Skin epidermis (tissue), 12 donors: ENCODE measurements around the gene NOX5.
A peak's percentile ranks its signal among the peaks of the same experiment; 100 is the strongest.

Source experiments
- H3K27ac ChIP-seq, 21 experiments: fragments of 200-600 bp; sonication (generic) in 11 of 21; one replicate each; pipeline ENCODE4 v1.5.0; 2020; ENCODE audit warnings: mild to moderate bottlenecking in 3 of 21, inconsistent platforms in 2 of 21, moderate library complexity in 2 of 21
- H3K4me3 ChIP-seq, 7 experiments: fragments of 200-600 bp; sonication (generic) in 2 of 7; one replicate each; pipeline ENCODE4 v1.5.0; 2020; ENCODE audit warnings: inconsistent platforms in 2 of 7, mild to moderate bottlenecking in 2 of 7, moderate library complexity in 1 of 7

The NOX5 gene

DNA sequence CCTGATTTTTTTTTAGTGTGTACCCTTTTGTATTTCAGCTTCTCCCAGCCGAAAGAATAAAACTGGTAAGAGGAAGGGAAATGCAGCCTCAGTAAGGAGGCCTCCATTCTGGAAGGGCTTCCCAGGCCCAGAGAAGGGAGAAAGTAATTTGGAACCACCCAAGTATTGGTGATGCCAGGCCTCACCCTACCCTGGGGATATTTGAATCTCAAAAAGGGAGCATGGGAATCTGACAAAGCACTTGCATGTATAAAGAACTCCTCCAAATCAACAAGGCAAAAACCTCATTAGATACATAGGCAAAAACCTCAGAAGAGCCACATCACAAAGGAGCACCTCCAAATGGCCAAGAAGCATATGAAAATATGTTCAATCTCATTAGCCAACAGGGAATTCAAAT lies 77.2 kb downstream of the NOX5 start:
- H3K4me3 ChIP-seq = no peak overlapping the region
- H3K27ac ChIP-seq = no peak overlapping the region

DNA sequence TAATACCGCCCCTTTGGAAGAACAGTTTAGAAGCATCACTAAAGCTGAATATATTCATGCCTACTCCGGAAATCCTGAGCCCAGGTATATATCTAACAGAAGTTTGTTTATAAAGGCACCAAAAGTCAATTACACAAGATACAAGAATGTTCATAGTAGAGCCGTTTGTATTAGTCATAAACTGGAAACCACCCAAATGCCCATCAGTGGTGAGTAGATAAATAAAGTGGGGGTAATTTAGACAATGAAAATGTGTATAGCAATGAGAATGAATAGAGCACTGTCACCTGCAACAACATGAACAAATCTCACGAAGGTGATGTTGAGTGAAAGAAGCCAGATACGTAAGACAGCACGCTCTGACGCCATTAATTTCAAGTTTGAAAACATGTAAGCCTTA lies 77.7 kb downstream of the NOX5 start:
- Histone ChIP-seq H3K27ac (no peak overlapping the region), H3K4me3 (no peak overlapping the region)

DNA sequence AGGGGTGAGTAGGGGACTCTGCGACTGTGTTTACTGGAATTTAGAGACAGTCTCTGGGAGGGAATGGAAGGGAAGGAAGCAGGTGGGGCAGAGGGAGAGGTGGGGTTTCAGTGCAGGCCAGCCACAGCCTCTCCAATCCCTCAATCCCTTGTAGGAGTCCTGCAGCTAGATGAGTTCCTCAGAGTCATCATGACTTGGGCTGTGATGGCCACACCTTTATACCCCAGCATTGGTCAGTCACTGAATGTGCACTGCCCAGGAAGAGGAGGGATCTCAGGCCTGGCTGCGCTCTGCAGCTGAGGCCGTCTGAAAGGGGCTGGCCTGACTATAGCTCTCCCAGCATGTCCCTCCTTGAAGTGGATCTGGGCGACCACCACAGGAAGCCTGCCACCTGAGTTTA lies 78.6 kb downstream of the NOX5 start:
- H3K4me3 ChIP-seq = no peak overlapping the region
- no peak overlapping the region for H3K27ac ChIP-seq

DNA sequence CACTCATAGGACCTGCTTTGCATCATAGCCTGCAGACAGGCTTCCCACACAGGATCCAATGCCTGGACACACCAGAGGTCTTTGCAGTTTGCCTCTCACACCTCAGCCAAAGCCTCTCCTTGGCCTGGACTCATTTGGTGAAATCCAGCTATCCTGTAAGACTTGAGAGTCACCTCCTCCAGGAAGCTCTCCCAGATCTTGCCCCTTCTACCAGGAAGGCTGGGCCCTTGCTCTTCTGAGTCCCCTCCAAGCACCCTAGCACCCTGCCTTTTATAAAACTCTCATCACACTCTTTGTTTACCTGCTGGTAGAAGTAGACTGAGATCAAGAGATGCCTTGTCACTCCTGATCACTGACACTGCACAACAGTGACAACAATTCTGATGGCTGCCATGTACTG lies 79.1 kb downstream of the NOX5 start:
- Histone ChIP-seq H3K4me3 (no peak overlapping the region), H3K27ac (no peak overlapping the region)

DNA sequence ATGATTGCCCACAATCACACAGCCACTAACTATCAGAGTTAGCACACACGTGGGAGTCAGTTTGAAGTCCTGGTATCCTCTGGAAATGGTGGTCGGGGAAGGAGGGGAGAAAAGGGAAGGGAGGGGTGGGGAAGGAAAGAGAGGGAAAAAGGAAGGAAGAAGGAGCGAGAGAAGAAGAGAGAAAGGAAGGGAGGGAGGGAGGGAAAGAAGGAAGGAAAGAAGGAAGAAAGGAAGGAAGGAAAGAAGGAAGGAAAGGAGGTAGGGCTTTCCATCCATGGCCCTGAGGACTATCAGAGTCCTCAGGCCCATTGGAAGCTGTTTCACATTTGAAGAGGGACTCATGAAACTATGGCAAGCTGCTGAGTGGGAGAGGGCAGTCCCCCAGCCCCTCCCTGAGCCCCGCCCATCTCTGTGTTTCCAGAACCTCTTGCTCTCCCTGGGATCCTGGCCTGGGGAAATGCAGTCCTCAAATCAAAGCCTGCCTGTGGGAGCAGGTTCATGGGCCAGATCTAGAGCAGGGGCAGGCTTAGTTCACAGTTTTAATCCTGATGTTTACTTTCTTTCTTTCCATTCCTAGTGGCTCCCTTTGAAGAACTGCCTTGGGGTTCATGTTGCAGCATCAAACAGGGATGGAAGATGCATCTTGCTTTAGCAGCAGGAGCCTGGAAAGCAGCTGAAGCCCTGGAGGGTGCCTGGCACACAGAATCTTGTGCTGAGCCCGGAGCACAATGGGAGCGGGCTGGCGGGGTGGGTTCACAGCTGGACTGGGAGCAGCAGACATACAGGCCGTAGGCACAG lies 79.8 kb downstream of the NOX5 start:
- H3K4me3 ChIP-seq = no peak overlapping the region
- H3K27ac ChIP-seq = no peak overlapping the region

DNA sequence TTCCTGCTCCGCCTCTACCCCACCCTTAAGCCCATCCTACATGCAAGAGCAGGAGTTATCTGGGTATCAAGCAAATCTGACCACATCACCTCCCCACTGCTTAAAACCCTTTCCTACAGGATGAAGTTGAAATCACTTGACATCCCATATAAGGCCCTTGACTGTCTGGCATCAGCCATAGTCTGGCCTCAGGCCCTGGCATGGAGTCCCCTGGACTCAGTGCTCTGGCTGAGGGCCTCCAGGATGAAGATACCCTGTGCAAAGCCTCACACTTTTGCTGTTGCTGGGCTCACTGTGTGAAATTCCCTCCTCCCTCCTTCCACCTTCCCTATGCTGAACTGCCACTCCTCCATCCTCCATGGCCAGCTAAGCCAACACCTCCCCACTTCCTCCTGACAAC lies 80.8 kb downstream of the NOX5 start:
- Histone ChIP-seq H3K27ac (no peak overlapping the region), H3K4me3 (no peak overlapping the region)

DNA sequence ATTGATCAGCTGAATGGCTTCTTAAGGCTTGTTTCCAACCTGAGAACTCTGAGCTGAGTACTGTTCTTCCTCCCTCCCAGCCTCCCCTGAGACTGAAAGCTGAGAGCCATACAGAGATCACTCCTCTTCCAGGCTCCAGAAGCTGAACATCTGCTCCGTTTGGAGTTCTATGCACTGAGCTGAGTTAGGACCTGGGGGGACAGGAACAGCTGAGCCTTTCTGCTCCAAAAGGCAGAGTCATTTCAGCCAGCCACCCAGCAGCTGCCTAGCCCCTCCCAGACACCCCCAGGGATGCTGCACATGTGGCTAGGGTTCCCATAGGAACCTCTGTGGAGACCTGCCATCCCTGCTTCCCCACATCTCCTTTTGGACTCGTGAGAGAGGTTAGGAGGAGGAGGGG lies 81.7 kb downstream of the NOX5 start:
- Histone ChIP-seq H3K27ac (no peak overlapping the region), H3K4me3 (no peak overlapping the region)

DNA sequence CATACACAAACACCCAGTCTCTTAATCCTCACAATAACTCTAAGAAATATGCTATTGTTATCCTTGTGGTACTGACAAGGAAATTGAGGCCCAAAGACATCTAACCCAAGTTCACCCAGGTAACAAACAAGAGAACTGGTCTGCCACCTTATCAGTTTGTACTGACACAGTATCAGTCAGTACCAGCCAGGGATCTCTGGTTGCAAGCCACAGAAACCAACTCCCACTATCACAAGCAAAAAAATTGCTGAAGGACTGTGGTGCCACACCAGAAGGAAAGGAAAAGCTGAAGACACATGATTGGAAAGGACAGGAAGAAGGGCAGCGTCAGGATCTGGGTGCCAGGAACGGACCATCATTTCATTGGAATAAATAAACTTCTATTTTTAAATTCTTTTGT lies 82.1 kb downstream of the NOX5 start:
- Histone ChIP-seq H3K27ac (no peak overlapping the region), H3K4me3 (no peak overlapping the region)

DNA sequence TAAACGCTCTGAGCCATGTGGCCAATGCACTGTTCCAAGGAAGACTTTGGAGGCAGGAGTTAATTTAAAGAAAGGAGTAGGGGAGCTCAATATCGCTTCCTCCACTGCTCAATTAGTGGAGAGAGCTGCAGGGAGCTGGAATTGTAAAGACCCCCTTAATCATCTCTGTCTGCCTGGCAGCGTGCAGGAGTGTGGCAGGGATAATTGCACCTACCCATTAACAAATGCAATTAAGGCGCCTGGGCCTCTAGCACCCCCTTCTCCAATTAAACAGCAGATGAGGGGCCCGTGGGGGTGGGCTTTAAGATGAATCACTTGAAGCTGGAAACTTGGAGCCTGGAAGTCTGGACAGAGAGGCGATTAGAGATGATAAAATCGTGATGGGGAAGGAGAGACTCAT lies 84.3 kb downstream of the NOX5 start:
- Histone ChIP-seq H3K4me3 (no peak overlapping the region), H3K27ac (no peak overlapping the region)

DNA sequence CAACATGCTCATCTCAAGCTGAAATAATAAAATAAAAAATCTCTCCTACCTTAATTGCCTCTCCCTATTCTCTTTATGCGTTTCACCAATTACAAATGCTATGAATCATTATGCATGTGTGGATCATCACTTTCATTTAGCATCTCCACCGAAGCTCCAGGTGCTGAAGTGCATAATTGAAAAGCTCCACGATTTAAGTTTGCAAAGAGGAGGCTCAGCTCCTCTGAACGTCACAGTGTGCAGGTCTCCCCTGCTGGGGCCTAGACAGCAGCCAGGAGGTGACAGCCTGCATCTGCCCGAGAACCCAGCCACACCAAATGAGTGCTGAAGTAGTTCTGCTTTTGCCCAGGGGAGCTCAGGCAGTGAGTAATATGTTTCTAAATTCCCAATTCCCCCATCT lies 85.4 kb downstream of the NOX5 start:
- Histone ChIP-seq H3K4me3 (no peak overlapping the region), H3K27ac (no peak overlapping the region)

DNA sequence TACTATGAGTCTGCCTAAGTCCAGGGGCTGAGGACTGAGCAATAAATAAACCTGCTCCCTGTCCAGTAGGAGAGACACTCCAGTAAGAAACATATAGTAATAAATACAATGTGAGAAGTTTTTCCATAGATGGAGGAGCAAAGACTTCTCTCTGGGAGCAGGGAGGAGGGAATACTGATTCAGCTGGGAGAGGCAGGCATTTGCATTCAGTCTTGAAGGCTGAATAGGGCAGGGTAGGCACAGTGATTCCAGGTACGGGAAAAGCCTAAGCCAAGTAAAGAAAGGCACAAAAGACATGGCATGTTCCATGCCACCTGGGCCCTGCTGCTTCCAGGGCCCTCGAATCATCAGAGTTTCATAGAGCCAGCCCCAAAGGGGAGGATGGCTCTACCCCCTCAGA lies 86.3 kb downstream of the NOX5 start:
- Histone ChIP-seq H3K27ac (no peak overlapping the region), H3K4me3 (no peak overlapping the region)

DNA sequence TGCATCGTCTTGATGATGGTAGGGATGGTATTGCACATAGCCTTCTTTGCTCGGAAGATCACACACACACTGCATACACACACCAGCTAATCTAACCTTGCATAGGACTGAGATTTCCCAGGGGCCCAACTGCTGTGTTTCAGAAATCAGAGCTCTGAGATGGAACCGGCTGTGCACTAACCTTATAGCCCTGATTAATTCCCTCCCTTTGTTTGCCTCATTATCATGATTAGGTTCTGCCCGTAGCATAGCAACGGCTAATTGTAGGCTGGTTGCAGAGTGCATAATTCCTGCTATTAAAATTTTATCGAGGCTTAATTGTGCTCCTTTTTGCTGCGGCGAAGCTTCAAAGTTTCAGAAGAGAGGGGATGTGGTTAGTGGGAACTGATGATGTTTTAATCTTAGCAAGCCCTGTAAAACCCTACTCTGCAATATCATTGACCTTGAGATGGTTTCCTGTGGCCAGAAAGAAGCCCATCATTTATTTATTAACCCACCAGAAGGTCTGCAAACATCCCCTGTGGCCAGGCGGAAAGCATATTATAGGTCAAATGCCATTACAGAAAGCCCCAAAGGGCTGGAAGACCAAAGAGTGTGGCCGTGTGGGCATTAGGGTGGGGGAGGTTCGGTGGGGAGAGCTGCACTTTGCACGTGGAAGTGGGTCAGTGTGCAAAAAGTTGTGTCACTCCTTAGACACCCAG lies 89.7 kb downstream of the NOX5 start:
- no peak overlapping the region for H3K4me3 ChIP-seq

DNA sequence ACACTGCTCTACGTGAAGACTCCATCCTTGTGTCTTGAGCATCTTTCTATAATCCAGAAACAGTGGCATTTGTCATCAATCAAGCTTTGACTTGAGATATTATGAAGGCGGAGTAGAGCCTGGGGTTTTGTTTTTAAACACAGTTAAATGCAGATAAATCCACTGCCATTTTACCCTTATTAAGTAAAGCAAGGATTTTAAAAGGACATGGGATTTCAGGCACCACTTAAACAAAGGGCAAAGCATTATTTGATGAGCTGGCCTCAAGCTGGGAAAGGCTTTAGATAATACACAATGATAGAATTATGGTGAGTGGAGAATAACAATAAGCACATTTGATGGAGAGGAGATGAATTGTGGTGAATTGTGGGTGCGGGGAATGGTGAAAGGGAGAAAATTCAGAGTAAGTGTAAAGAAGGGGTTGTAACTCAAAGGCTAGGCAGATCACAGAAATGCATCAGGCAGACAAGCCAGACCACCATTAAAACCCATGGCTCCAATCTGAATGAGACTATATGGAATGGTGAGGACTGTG lies 91.0 kb downstream of the NOX5 start:
- H3K27ac ChIP-seq = no peak overlapping the region
- no peak overlapping the region for H3K4me3 ChIP-seq

More for the DNA sequence above, 89.7 kb downstream of the NOX5 start:
- peak overlapping the region in 1 of 21 experiments; percentile 42 for H3K27ac ChIP-seq

DNA sequence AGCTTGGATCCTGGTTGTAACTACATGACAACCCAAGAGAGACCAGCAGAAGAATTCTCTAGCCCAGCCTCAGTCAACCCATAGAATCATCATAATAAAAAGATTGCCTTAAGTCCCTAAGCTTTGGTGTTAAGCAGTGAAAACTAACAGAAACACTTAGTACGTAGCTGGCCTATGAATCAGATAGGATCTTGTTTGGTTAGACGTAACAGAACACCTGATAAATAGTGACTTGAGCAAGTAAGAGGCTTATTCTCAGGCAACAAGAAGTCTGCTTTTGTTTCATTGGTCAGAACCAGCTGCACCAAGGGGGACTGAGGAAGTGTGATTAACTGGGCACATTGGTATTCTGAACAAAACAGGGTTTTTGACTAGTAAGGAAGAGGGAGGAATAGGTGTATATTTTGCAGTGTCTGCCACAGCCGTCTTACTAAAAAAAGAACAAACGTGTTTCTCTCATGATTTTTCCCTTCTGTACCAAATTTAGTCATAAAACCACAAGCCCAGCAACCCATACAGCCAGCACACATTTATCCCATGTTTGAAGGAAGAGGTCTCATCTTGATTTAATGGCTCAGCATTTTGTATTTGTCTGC lies 92.6 kb downstream of the NOX5 start:
- no peak overlapping the region for H3K27ac ChIP-seq

More for the DNA sequence above, 92.6 kb downstream of the NOX5 start:
- H3K4me3 ChIP-seq = no peak overlapping the region
